WI38 (cell line): ENCODE measurements around the gene POLR3GL.
"Not testable (repeated sequence)": the region's sequence is repeated elsewhere in the genome, so short reads cannot be mapped to it uniquely, and the experiment has no call there.

ENCODE experiments used
- H3K4me3 ChIP-seq: 2 replicates; pipeline ENCODE4 v1.5.1; 2011; ENCODE audit warnings: low read depth, mild to moderate bottlenecking, control low read depth, low read length
- CTCF ChIP-seq: IDR thresholded peaks from 2 replicates; pipeline ENCODE4 v1.5.1; 2012; ENCODE audit warnings: low read depth, mild to moderate bottlenecking, control low read depth, low read length

The POLR3GL gene, protein sequence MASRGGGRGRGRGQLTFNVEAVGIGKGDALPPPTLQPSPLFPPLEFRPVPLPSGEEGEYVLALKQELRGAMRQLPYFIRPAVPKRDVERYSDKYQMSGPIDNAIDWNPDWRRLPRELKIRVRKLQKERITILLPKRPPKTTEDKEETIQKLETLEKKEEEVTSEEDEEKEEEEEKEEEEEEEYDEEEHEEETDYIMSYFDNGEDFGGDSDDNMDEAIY

GRCh38 chr1:145964328-145965118 is at the start of gene POLR3GL, which contains the start of gene ANKRD34A:
TSS of gene POLR3GL (plus strand) at chr1:145964690. CDS start at chr1:145974866, 10,176 bp downstream.
TSS of gene ANKRD34A (minus strand) at chr1:145964575. CDS start at chr1:145961759, 2,816 bp downstream.
- no peak for TF ChIP-seq CTCF
- peak within 1 kb of the TSS; percentile 72 for H3K4me3 ChIP-seq

GRCh38 chr1:145916745-145917144 is 47.7 kb upstream of the POLR3GL start:
- no peak for TF ChIP-seq CTCF
- H3K4me3 ChIP-seq = no peak overlapping the region

DNA sequence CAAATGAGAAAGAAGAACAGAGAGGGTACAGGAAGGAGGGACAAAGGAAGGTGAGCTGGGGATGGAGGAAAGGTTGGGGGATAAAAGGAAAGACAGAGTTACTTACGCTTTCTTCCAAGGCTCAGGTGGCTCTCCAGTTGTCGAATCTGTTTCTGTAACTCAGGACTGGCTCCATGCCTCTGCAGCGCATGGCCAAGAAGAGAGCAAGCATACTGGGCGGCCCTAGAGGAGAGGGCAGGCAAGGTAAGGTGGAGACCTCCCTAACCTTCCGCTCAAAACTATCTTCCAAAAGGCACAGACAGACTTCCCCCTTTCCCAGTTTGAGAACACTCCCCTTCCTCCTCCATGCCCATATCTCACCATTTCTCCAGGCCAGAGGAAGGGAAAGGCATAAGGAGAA is 46.9 kb upstream of the POLR3GL start:
- no peak for TF ChIP-seq CTCF

GRCh38 chr1:145918144-145918991 is 46.1 kb upstream of the POLR3GL start, which contains the start of gene PEX11B:
TSS of gene PEX11B (minus strand) at chr1:145918717. CDS start at chr1:145918688, 29 bp downstream.
- peak within 1 kb of the TSS; percentile 93 for H3K4me3 ChIP-seq

More for the DNA sequence above, 46.9 kb upstream of the POLR3GL start:
- H3K4me3 ChIP-seq = peak overlapping the region; percentile 93

DNA sequence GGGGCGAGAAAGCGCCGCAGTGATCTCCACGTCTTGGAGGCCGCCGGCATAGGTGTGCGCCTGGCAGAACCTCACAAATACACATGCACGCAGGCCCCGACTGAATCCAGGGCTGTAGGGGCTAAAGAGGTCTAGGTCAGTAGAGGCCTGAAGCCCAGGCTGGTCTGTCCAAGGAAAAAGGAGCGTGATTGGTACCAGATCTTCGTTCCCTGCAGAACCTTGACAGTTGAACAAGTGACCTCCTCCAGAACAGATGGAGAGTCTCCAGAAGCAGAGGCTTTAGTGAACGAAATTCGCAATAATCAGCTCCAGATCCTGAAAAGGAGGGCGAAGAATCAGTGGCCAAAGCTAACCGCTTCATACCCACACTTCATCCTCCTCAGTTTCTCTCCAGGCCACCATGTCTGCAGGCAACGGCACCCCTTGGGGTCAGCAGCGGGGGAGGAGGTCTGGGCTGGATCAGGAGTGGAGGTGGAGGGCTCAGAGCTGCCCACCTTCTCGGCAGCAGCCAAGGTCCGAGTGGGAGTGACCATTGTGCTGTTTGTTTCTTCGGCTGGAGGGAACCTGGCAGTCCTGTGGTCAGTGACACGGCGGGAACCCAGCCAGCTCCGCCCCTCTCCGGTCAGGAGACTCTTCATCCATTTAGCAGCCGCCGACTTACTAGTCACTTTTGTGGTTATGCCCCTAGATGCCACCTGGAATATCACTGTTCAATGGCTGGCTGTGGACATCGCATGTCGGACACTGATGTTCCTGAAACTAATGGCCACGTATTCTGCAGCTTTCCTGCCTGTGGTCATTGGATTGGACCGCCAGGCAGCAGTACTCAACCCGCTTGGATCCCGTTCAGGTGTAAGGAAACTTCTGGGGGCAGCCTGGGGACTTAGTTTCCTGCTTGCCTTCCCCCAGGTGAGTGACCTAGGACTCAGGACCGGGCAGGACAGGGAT is 45.2 kb upstream of the POLR3GL start:
- no peak for TF ChIP-seq CTCF
- H3K4me3 ChIP-seq = peak overlapping the region; percentile 93

More at GRCh38 chr1:145918144-145918991, 46.1 kb upstream of the POLR3GL start, which contains the start of gene PEX11B:
- TF ChIP-seq CTCF = no peak

GRCh38 chr1:145920297-145920696 is 44.2 kb upstream of the POLR3GL start:
- not testable (repeated sequence) for H3K4me3 ChIP-seq
